Right atrium auricular region (tissue), 2 donors: ENCODE results near the gene NUB1. TPM values are rescaled to one million over a fixed set of nuclear protein-coding genes. Genes with fewer than 3 reads are reported as not detected.

ENCODE experiments used
- DNase-seq: peaks from one replicate; pipeline ENCODE4 v3.0.0-alpha.2; 2019; ENCODE audit warnings: low spot score
- H3K27ac ChIP-seq, 2 donors: fragments of 200-600 bp; sonication (generic); 1 replicate in 1 of 2; 2 replicates in 1 of 2; pipeline ENCODE4 v1.5.1; 2016 to 2019
- H3K27me3 ChIP-seq, 2 donors: fragments of 200-600 bp; sonication (generic); one replicate each; pipeline versions ENCODE4 v1.5.1 to v1.6.0; 2017 to 2019
- H3K36me3 ChIP-seq: fragments of 200-600 bp; sonication (generic); one replicate; pipeline ENCODE4 v1.5.1; 2016
- H3K4me1 ChIP-seq, 2 donors: fragments of 200-600 bp; sonication (generic); one replicate each; pipeline versions ENCODE4 v1.5.1 to v1.6.0; 2017 to 2019
- H3K4me3 ChIP-seq, 2 donors: fragments of 200-600 bp; sonication (generic); 1 replicate in 1 of 2; 2 replicates in 1 of 2; pipeline ENCODE4 v1.5.1; 2017 to 2019; ENCODE audit warnings: mild to moderate bottlenecking in 1 of 2, moderate library complexity in 1 of 2
- H3K9me3 ChIP-seq, 2 donors: fragments of 200-600 bp; sonication (generic); one replicate each; pipeline ENCODE4 v1.5.1; 2019
- total RNA-seq, 2 donors: library from RNA; depleted of rRNA; stranded (reverse); fragments of >200 nt; gene quantifications; one replicate each; pipeline ENCODE4 v1.1.0, GENCODE V29; 2016
- TF ChIP-seq, protein P1 (sequence below), 2 donors: fragments of 200-600 bp; sonication (generic); IDR thresholded peaks; one replicate each; pipeline ENCODE4 v1.5.1; 2019; ENCODE audit warnings: antibody characterized with exemption in 2 of 2

Gene NUB1
- total RNA-seq, 2 donors from 2014 or later = 33.5 to 39.6 TPM

GRCh38 chr7:151412318-151412717 lies 70.7 kb downstream of the NUB1 start:
- TF ChIP-seq, protein P1, sequence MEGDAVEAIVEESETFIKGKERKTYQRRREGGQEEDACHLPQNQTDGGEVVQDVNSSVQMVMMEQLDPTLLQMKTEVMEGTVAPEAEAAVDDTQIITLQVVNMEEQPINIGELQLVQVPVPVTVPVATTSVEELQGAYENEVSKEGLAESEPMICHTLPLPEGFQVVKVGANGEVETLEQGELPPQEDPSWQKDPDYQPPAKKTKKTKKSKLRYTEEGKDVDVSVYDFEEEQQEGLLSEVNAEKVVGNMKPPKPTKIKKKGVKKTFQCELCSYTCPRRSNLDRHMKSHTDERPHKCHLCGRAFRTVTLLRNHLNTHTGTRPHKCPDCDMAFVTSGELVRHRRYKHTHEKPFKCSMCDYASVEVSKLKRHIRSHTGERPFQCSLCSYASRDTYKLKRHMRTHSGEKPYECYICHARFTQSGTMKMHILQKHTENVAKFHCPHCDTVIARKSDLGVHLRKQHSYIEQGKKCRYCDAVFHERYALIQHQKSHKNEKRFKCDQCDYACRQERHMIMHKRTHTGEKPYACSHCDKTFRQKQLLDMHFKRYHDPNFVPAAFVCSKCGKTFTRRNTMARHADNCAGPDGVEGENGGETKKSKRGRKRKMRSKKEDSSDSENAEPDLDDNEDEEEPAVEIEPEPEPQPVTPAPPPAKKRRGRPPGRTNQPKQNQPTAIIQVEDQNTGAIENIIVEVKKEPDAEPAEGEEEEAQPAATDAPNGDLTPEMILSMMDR (IDR thresholded peaks at IDR 0.05) = no peak
- Histone ChIP-seq H3K4me1 (peaks cover 0 to 17% of the 10 kb centered on the region in 2 donors), H3K9me3 (no peaks in the 10 kb centered on the region), H3K27me3 (peaks cover 0 to 12% of the 10 kb centered on the region in 2 donors), H3K27ac (no peak overlapping the region), H3K4me3 (no peak overlapping the region), H3K36me3 (no peaks in the 10 kb centered on the region)
- DNase-seq = no peak

DNA sequence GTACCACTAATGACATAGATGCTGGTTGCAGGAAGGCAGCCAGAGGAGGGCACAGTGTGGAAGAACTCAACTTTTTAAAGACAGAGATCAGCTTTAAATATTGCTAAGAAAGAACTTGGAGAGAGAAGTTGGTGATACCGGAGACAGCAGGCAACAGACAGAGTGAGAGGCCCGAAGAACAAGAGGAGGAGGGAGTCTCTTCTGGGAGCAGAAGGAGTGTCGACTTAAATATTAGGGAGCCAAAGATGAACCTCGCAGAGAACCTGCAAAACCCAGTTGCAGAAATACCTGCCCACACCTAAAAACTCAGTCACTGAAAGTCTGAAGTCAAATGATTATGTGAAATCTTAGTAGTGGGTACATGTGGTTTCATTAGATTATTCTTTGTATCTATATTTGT lies 71.6 kb downstream of the NUB1 start:
- H3K27me3 ChIP-seq = peaks cover 0 to 12% of the 10 kb centered on the region in 2 donors

DNA sequence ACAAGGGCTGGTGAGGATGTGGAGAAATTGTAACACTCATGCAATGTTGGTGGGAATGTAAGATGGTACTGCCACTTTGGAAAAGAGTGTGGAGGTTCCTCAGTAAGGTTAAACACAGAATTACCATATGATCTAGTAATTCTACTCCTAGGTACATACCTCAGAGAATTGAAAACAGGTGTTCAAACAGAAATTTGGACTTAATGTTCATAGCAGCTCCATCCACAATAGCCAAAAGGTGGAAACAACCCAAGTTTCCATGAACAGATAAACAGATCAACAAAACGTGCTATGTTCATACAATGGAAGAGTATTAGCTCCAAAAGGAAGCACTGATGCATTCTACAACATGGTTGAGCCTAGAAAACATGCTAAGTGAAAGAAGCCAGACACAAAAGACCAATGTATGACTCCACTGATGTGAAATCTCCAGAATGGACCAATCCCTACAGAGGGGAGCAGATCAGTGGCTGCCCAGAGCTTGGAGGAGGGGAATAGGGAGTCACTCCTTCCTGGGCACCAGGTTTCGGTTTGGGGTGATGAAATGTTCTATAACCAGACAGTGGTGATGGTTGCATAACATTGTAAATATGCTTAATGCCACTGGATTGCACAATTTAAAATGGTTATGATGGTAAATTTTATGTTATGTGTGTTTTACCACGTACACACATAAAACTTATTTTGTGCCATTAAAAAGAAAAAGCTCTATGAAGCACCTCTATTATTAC lies 73.9 kb downstream of the NUB1 start:
- Histone ChIP-seq H3K27me3 (no peaks in the 10 kb centered on the region), H3K4me3 (no peak overlapping the region), H3K4me1 (peaks cover 0 to under 1% of the 10 kb centered on the region in 2 donors), H3K36me3 (no peaks in the 10 kb centered on the region), H3K27ac (no peak overlapping the region), H3K9me3 (peaks cover 0 to 10% of the 10 kb centered on the region in 2 donors)
- TF ChIP-seq, protein P1 (IDR thresholded peaks at IDR 0.05) = no peak
- DNase-seq = no peak

More for the DNA sequence above, 71.6 kb downstream of the NUB1 start:
- Histone ChIP-seq H3K9me3 (no peaks in the 10 kb centered on the region), H3K4me1 (peaks cover 0 to 17% of the 10 kb centered on the region in 2 donors), H3K4me3 (no peak overlapping the region), H3K27ac (no peak overlapping the region), H3K36me3 (no peaks in the 10 kb centered on the region)
- DNase-seq = no peak
- TF ChIP-seq, protein P1 (IDR thresholded peaks at IDR 0.05) = no peak

- Histone ChIP-seq H3K4me3 (no peak overlapping the region), H3K9me3 (peaks cover 0 to 11% of the 10 kb centered on the region in 2 donors), H3K27ac (no peak overlapping the region), H3K27me3 (no peaks in the 10 kb centered on the region), H3K4me1 (no peaks in the 10 kb centered on the region), H3K36me3 (no peaks in the 10 kb centered on the region)
- no peak for DNase-seq
- TF ChIP-seq, protein P1 (IDR thresholded peaks at IDR 0.05) = no peak
Observed at GRCh38 chr7:151416112-151416940, 74.7 kb downstream of the NUB1 start.

DNA sequence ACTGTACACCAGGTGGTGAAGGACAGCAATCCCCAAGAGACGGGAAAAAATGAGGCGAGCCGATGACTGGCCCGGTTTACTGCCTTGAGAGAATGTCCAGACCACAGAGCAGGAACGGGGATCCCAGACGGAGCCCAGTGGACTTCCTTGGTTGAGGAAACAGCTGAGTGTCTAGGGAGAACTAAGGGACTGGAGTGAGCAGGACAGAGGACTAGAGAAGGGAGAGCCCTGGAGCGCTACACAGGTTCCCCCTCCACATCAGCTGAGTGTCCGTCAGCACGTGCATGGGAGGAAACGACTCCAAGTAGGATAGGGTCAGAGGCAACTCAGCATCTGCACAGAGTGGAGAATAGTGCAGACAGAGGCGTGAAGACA lies 75.3 kb downstream of the NUB1 start:
- TF ChIP-seq, protein P1 (IDR thresholded peaks at IDR 0.05) = no peak
- Histone ChIP-seq H3K4me3 (no peak overlapping the region), H3K27me3 (no peaks in the 10 kb centered on the region), H3K27ac (no peak overlapping the region), H3K36me3 (no peaks in the 10 kb centered on the region), H3K4me1 (no peaks in the 10 kb centered on the region), H3K9me3 (peaks cover 0 to 11% of the 10 kb centered on the region in 2 donors)
- DNase-seq = no peak
